Vagina (tissue), 2 donors: ENCODE data around the gene FLRT3.

Experiments used
- POLR2A ChIP-seq, 2 donors: fragments of 450-650 bp; IDR thresholded peaks; one replicate each; pipeline ENCODE4 v1.6.1; 2017; ENCODE audit warnings: antibody characterized with exemption in 2 of 2, mild to moderate bottlenecking in 2 of 2, moderate library complexity in 2 of 2
- TF ChIP-seq, protein P1 (sequence below), 3 experiments: fragments of 450-650 bp in 2 of 3; fragments of 200-600 bp in 1 of 3; sonication (generic) in 1 of 3; IDR thresholded peaks; one replicate each; pipeline ENCODE4 v1.5.1; 2017 to 2019; ENCODE audit warnings: antibody characterized with exemption in 3 of 3, mild to moderate bottlenecking in 2 of 3, moderate library complexity in 2 of 3

DNA sequence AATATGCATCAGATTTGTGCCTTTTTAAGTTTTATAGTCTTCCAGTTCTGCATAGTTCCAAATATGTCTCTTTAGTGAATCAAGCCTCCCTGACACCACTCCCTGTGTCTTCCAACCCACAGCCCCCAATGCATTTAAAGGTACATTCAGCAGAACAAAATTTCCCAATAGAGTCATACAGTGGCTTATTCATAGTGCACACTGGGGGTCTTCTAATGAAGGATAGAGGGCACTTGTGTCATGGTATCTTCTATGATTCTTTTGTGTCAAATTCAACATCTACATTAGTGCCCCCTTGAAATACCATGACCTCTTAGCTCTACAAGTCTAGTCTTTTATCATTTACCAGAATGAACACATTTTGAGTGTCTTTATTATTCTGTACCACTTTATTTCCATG lies 33.8 kb downstream of the FLRT3 start:
- TF ChIP-seq POLR2A (IDR thresholded peaks at IDR 0.05) = no peak
- TF ChIP-seq, protein P1, sequence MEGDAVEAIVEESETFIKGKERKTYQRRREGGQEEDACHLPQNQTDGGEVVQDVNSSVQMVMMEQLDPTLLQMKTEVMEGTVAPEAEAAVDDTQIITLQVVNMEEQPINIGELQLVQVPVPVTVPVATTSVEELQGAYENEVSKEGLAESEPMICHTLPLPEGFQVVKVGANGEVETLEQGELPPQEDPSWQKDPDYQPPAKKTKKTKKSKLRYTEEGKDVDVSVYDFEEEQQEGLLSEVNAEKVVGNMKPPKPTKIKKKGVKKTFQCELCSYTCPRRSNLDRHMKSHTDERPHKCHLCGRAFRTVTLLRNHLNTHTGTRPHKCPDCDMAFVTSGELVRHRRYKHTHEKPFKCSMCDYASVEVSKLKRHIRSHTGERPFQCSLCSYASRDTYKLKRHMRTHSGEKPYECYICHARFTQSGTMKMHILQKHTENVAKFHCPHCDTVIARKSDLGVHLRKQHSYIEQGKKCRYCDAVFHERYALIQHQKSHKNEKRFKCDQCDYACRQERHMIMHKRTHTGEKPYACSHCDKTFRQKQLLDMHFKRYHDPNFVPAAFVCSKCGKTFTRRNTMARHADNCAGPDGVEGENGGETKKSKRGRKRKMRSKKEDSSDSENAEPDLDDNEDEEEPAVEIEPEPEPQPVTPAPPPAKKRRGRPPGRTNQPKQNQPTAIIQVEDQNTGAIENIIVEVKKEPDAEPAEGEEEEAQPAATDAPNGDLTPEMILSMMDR (IDR thresholded peaks at IDR 0.05) = no peak
